GM12878 (cell line): ENCODE measurements around the gene DISP2. TPM values are rescaled to one million over a fixed set of nuclear protein-coding genes. Genes with fewer than 3 reads are reported as not detected.

Source experiments
- CBX5 ChIP-seq: sonication (generic); IDR thresholded peaks from 2 replicates; pipeline ENCODE4 v1.6.1; 2016; ENCODE audit warnings: low read depth, moderate library complexity, mild to moderate bottlenecking, inconsistent platforms
- RCOR1 ChIP-seq: conservative IDR thresholded peaks from 2 replicates; pipeline ENCODE4 v1.6.1; 2012; ENCODE audit warnings: low read depth, low read length, improper control_type of control experiment
- SMAD1 ChIP-seq: fragments of 450-650 bp; IDR thresholded peaks from 2 replicates; pipeline ENCODE4 v1.6.1; 2018; ENCODE audit warnings: mild to moderate bottlenecking, low read depth; ENCODE audit not compliant: partially characterized antibody
- SREBF1 ChIP-seq: IDR thresholded peaks from 2 replicates; pipeline ENCODE4 v1.6.1; 2012; ENCODE audit warnings: mild to moderate bottlenecking, low read length
- WRNIP1 ChIP-seq: IDR thresholded peaks from 2 replicates; pipeline ENCODE4 v1.6.1; 2011; ENCODE audit warnings: low read depth, low read length, improper control_type of control experiment, borderline replicate concordance
- ZBTB4 ChIP-seq: fragments of 450-650 bp; formaldehyde crosslinking; IDR thresholded peaks from 2 replicates; pipeline ENCODE4 v1.4.0; 2022; ENCODE audit warnings: mild to moderate bottlenecking, moderate library complexity
- polyA plus RNA-seq, 11 experiments: library from polyadenylated mRNA; depleted of rRNA in 4 of 11; unstranded in 6 of 11; stranded (reverse) in 5 of 11; fragments of >200 nt; fragmentation: Nextera tagmentation in 4 of 11; fragmentation: Illumina TruSeq in 1 of 11; extraction: Ambion mirVana in 4 of 11; extraction: Trizol in 1 of 11; gene quantifications; 1 replicate in 1 of 11; 2 replicates in 10 of 11; pipeline versions ENCODE4 v1.2.1 to v1.2.3, GENCODE V29; 2011 to 2016; ENCODE audit warnings: inconsistent platforms in 2 of 11, missing spikeins in 2 of 11, low read depth in 1 of 11
- total RNA-seq, 4 experiments: library from RNA; depleted of rRNA in 3 of 4; stranded (reverse); fragments of >200 nt in 3 of 4; fragmentation: Illumina TruSeq in 1 of 4; extraction: Trizol in 1 of 4; gene quantifications; 2 replicates each; pipeline versions ENCODE4 v1.2.1 to v1.2.3, GENCODE V29; 2013 to 2021
- TF ChIP-seq, protein P1 (sequence below): fragments of 450-650 bp; IDR thresholded peaks from 2 replicates; pipeline ENCODE4 v1.6.1; 2017; ENCODE audit warnings: borderline replicate concordance
- TF ChIP-seq, protein P2 (sequence below): fragments of 450-650 bp; IDR thresholded peaks from 2 replicates; pipeline ENCODE4 v1.6.1; 2017; ENCODE audit warnings: mild to moderate bottlenecking, moderate library complexity

DISP2 gene
- total and polyA plus RNA-seq, 10 of the 15 experiments (the other 5 are each of a cell fraction or from before 2014, with no cell fraction given): under 0.01 to 0.20 (median 0.12) TPM; not detected in 7

DNA sequence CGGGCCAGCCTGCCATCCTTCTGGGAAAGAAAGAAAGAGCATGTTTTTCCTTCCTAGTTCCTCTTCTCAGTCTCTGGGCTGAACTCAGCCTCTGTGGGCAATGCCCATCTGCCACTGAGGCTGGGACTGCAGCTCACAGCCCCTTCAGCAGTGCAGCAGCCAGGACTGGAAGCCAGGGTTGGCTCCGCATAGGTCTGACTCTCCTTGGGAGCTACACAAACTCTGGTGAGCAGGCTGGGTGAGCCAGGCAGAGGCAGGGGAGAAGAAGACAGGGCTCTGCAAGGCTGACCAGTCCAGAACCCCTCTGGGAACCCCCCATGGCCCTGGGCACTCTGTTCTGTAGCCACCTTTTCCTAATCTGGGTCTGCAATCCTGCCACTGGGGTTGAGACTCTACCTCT lies 3.6 kb downstream of the DISP2 start (continued):
- TF ChIP-seq RCOR1: no peak
- no peak for TF ChIP-seq SMAD1
- no peak for TF ChIP-seq ZBTB4 (CRISPR knock-in tag)
- no peak for TF ChIP-seq SREBF1
- no peak for TF ChIP-seq WRNIP1
- TF ChIP-seq CBX5: no peak
- TF ChIP-seq, protein P1, sequence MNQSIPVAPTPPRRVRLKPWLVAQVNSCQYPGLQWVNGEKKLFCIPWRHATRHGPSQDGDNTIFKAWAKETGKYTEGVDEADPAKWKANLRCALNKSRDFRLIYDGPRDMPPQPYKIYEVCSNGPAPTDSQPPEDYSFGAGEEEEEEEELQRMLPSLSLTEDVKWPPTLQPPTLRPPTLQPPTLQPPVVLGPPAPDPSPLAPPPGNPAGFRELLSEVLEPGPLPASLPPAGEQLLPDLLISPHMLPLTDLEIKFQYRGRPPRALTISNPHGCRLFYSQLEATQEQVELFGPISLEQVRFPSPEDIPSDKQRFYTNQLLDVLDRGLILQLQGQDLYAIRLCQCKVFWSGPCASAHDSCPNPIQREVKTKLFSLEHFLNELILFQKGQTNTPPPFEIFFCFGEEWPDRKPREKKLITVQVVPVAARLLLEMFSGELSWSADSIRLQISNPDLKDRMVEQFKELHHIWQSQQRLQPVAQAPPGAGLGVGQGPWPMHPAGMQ: no peak
- TF ChIP-seq, protein P2, sequence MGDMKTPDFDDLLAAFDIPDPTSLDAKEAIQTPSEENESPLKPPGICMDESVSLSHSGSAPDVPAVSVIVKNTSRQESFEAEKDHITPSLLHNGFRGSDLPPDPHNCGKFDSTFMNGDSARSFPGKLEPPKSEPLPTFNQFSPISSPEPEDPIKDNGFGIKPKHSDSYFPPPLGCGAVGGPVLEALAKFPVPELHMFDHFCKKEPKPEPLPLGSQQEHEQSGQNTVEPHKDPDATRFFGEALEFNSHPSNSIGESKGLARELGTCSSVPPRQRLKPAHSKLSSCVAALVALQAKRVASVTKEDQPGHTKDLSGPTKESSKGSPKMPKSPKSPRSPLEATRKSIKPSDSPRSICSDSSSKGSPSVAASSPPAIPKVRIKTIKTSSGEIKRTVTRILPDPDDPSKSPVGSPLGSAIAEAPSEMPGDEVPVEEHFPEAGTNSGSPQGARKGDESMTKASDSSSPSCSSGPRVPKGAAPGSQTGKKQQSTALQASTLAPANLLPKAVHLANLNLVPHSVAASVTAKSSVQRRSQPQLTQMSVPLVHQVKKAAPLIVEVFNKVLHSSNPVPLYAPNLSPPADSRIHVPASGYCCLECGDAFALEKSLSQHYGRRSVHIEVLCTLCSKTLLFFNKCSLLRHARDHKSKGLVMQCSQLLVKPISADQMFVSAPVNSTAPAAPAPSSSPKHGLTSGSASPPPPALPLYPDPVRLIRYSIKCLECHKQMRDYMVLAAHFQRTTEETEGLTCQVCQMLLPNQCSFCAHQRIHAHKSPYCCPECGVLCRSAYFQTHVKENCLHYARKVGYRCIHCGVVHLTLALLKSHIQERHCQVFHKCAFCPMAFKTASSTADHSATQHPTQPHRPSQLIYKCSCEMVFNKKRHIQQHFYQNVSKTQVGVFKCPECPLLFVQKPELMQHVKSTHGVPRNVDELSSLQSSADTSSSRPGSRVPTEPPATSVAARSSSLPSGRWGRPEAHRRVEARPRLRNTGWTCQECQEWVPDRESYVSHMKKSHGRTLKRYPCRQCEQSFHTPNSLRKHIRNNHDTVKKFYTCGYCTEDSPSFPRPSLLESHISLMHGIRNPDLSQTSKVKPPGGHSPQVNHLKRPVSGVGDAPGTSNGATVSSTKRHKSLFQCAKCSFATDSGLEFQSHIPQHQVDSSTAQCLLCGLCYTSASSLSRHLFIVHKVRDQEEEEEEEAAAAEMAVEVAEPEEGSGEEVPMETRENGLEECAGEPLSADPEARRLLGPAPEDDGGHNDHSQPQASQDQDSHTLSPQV: no peak
